ENCODE results near the gene RHOT2.

DNA sequence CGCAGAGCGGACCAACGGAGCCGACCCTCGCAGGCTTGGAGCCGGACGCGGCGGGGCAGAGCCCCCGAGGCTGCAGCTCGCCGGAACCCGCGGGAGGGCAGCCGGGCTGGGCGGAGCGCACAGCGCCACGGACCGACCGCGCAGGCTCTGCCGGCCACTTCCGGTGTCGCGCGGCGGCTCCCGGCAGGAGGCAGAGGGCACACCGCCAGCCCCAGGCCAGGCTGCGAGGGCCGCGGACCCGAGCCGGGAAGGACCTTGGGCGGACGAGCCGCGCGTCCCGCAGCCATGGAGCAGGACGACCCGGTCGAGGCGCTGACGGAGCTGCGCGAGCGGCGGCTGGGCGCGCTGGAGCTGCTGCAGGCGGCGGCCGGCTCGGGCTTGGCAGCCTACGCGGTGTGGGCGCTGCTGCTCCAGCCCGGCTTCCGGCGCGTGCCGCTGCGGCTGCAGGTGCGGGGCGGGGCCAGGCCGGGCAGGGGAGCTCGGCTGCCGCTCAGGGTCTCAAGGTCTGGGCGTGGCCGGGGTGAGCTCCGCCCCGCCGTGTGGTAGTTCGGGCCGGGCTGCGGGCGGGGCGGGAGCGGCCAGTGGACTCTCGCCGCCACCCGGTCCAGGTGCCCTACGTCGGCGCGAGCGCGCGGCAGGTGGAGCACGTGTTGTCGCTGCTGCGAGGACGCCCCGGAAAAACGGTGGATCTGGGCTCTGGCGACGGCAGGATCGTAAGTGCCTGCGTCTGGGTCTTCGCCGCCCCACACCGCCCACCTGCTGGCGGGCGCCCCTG, 53.2 kb downstream of the RHOT2 start, which contains the start of gene ANTKMT:
- no peak for TF ChIP-seq TCF12 (IDR thresholded peaks at IDR 0.05; ENCODE audit: low read depth, low read length)
- TF ChIP-seq, protein P1, sequence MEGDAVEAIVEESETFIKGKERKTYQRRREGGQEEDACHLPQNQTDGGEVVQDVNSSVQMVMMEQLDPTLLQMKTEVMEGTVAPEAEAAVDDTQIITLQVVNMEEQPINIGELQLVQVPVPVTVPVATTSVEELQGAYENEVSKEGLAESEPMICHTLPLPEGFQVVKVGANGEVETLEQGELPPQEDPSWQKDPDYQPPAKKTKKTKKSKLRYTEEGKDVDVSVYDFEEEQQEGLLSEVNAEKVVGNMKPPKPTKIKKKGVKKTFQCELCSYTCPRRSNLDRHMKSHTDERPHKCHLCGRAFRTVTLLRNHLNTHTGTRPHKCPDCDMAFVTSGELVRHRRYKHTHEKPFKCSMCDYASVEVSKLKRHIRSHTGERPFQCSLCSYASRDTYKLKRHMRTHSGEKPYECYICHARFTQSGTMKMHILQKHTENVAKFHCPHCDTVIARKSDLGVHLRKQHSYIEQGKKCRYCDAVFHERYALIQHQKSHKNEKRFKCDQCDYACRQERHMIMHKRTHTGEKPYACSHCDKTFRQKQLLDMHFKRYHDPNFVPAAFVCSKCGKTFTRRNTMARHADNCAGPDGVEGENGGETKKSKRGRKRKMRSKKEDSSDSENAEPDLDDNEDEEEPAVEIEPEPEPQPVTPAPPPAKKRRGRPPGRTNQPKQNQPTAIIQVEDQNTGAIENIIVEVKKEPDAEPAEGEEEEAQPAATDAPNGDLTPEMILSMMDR (IDR thresholded peaks at IDR 0.05; ENCODE audit: control extremely low read depth in 1 of 3, insufficient read depth in 1 of 3, low read depth in 1 of 3, low read length in 3 of 3): 0 out of 4 replicates have a peak, but pooled peaks of 1 of the 3 experiments have one; percentile 10
- peak in 1 of 2 experiments; percentile 88; a peak in 2 of 3 replicates for TF ChIP-seq POLR2A (IDR thresholded peaks at IDR 0.05; ENCODE audit: control extremely low read depth in 1 of 2, low read depth in 2 of 2, low read length in 2 of 2)
- TF ChIP-seq TAF1 (IDR thresholded peaks at IDR 0.05; ENCODE audit: low read depth, low read length): peak; percentile 86
- TF ChIP-seq RFX5 (IDR thresholded peaks at IDR 0.05; ENCODE audit: borderline replicate concordance, low read depth, low read length): no peak
- no peak for TF ChIP-seq POU5F1 (IDR thresholded peaks at IDR 0.05; ENCODE audit: low read depth, low read length)
- peak; percentile 68; the same call in 1 of the 2 replicates for TF ChIP-seq CREB1 (IDR thresholded peaks at IDR 0.05)
- no peak for TF ChIP-seq CEBPB (IDR thresholded peaks at IDR 0.05; ENCODE audit: low read depth, low read length)
- peak; percentile 82 for TF ChIP-seq POLR2AphosphoS5 (IDR thresholded peaks at IDR 0.05; ENCODE audit: low read depth, low read length)
- TF ChIP-seq NRF1 (IDR thresholded peaks at IDR 0.05; ENCODE audit: low read depth, low read length): no peak
- no peak for TF ChIP-seq EZH2 (IDR thresholded peaks at IDR 0.05; ENCODE audit: low read depth, low read length, severe bottlenecking)

Data from H1 (cell line).